Kidney (tissue), 14 donors: Measurements from ENCODE around the gene STN1. TPM values are rescaled to one million over a fixed set of nuclear protein-coding genes. Genes with fewer than 3 reads are reported as not detected.

ENCODE experiments used
- DNase-seq, 5 donors: peaks; one replicate each; pipeline ENCODE4 v3.0.0-alpha.2; 2013 to 2020
- FAIRE-seq: peaks from 2 replicates; lab custom pipeline; 2012; peaks lifted over from hg19 to GRCh38; lab: Jason Lieb, UNC
- H3K27ac ChIP-seq, 2 donors: one replicate each; pipeline ENCODE4 v1.7.0; 2013; ENCODE audit warnings: low read depth in 2 of 2, low read length in 2 of 2, inconsistent platforms in 1 of 2
- H3K27me3 ChIP-seq: one replicate; pipeline ENCODE4 v1.7.1; 2013; ENCODE audit warnings: low read length, inconsistent platforms; ENCODE audit not compliant: control insufficient read depth, insufficient read depth
- H3K36me3 ChIP-seq, 3 donors: one replicate each; pipeline versions ENCODE4 v1.7.0 to v1.7.1; 2013; ENCODE audit warnings: low read length in 3 of 3, control low read depth in 1 of 3, inconsistent platforms in 1 of 3; ENCODE audit not compliant: insufficient read depth in 3 of 3, control insufficient read depth in 2 of 3
- H3K4me1 ChIP-seq, 3 donors: one replicate each; pipeline versions ENCODE4 v1.7.0 to v1.7.1; 2013; ENCODE audit warnings: low read length in 3 of 3, inconsistent platforms in 1 of 3, low read depth in 1 of 3; ENCODE audit not compliant: control insufficient read depth in 2 of 3, insufficient read depth in 2 of 3
- H3K4me3 ChIP-seq, 3 donors: one replicate each; pipeline versions ENCODE4 v1.7.0 to v1.8.1; 2013; ENCODE audit warnings: low read length in 3 of 3, control low read depth in 1 of 3, inconsistent platforms in 1 of 3
- H3K9ac ChIP-seq, 3 donors: one replicate each; pipeline versions ENCODE4 v1.7.0 to v1.7.1; 2013; ENCODE audit warnings: low read length in 3 of 3, control low read depth in 1 of 3, inconsistent platforms in 1 of 3
- H3K9me3 ChIP-seq, 3 donors: one replicate each; pipeline versions ENCODE4 v1.7.0 to v1.7.1; 2013; ENCODE audit warnings: low read length in 3 of 3, control low read depth in 1 of 3, inconsistent platforms in 1 of 3; ENCODE audit not compliant: control insufficient read depth in 2 of 3, insufficient read depth in 1 of 3
- CTCF ChIP-seq: IDR thresholded peaks from 3 replicates; pipeline ENCODE4 v1.5.1; 2012; ENCODE audit warnings: mild to moderate bottlenecking, moderate library complexity, borderline replicate concordance; ENCODE audit not compliant: insufficient read depth; ENCODE audit errors: extremely low read depth
- intact Hi-C: fragments of 100-400 bp; cut with DNase I; formaldehyde crosslinking; loops from one replicate; pipeline ENCODE4 v1.11.1; 2022
- polyA plus RNA-seq: library from polyadenylated mRNA; stranded (reverse); fragments of 350-450 nt; fragmentation: Illumina TruSeq; extraction: RNeasy Lipid Tissue Mini Kit (QIAGEN cat#74804); gene quantifications from one replicate; pipeline ENCODE4 v1.2.3, GENCODE V29; 2014; ENCODE audit warnings: low read depth, low replicate concordance; ENCODE audit not compliant: insufficient read depth
- total RNA-seq: library from RNA; stranded (reverse); fragmentation: NEBNext Ultra II Directional; extraction: Animal tissue kit (Norgen Biotek cat#: 25700); gene quantifications from one replicate; pipeline ENCODE4 v1.2.1, GENCODE V29; 2021
- donor health status: control.
- donor health status: control.
- donor health status: control.
- donor health status: control.
- donor health status: control.
- donor health status: DM: yes; HTN: yes; CAD: no.
- donor health status: Normal renal cell carcinoma (clear cell type).

STN1 gene
- total and polyA plus RNA-seq, 2 donors from 2014 or later = 29.4 to 30.1 TPM

GRCh38 chr10:103947799-103948516 is 30.0 kb upstream of the STN1 start:
- Histone ChIP-seq H3K4me1 (no peaks in the 10 kb centered on the region), H3K9ac (no peak overlapping the region), H3K27ac (no peak overlapping the region), H3K9me3 (no peaks in the 10 kb centered on the region), H3K36me3 (no peaks in the 10 kb centered on the region), H3K27me3 (no peaks in the 10 kb centered on the region), H3K4me3 (no peak overlapping the region)
- DNase-seq = no peak
- intact Hi-C loops = no loop called here
- no peak for FAIRE-seq
- no peak for TF ChIP-seq CTCF

DNA sequence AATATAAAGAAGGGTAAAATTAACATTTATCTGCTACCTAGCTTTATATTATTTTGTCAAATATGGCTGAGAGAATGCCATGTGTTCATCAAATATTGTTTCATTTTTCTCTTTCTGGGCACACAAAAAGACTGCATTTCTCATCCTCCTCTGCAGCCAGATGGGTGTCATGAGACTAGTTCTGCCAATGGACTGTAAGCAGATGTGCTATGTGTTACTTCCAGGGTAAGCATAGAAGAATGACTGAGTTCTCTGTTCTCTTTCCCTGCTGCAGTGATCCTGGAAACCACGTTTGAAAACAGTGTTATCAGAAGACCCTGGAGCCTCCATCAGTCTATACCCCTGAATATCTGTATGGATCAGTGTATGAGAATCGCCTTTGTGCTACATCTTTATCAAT is 24.9 kb upstream of the STN1 start:
- no peaks in the 10 kb centered on the region for H3K36me3 ChIP-seq
- no peak overlapping the region for H3K4me3 ChIP-seq
- TF ChIP-seq CTCF = no peak
- no peak overlapping the region for H3K27ac ChIP-seq
- DNase-seq = no peak
- no peak for FAIRE-seq
- intact Hi-C loops = no loop called here
- H3K27me3 ChIP-seq = no peaks in the 10 kb centered on the region
- no peaks in the 10 kb centered on the region for H3K9me3 ChIP-seq
- no peaks in the 10 kb centered on the region for H3K4me1 ChIP-seq
- H3K9ac ChIP-seq = no peak overlapping the region

DNA sequence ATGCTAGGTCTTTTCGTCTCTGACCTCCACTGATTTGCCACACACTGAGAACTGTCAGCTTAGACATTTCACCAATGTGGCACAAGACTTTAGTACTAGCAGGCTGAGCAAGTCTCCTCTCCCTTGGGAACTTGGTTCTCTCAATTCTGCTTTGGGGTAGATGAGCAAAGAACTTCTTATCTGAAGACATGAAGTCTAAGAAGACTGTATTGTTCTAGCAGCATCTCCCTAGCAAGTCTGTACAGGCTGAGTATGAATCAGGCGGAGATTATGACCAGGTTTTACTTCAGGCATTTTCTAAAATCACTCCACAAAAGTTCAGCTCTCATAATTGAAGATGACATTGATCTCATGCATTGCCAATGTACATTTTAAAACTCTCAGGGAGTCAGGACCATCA is 23.8 kb upstream of the STN1 start:
- no peaks in the 10 kb centered on the region for H3K36me3 ChIP-seq
- H3K4me1 ChIP-seq = no peaks in the 10 kb centered on the region
- TF ChIP-seq CTCF = no peak
- H3K27ac ChIP-seq = no peak overlapping the region
- no peaks in the 10 kb centered on the region for H3K27me3 ChIP-seq
- H3K9me3 ChIP-seq = no peaks in the 10 kb centered on the region
- no peak for FAIRE-seq
- intact Hi-C loops = no loop called here
- no peak overlapping the region for H3K4me3 ChIP-seq
- no peak overlapping the region for H3K9ac ChIP-seq
- DNase-seq = no peak

DNA sequence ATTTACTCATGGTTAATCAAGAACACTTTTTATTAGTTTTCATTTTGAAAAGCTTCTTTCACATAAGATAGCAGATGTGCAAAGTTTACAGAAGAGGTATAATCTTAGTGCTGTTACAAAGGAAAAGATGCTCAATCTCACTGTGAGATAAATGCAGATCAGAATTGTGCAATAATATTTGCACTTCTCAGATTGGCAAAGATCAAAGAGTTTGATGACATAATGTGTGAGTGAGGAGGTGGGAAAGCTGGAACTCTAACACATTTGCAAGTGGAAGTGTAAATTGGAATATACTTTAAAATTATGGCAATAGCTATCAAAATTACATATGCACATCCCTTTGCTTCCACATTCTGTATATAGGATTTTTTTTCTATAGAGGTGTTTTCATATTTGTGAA is 21.5 kb upstream of the STN1 start:
- FAIRE-seq = no peak
- no peak overlapping the region for H3K27ac ChIP-seq
- no peaks in the 10 kb centered on the region for H3K4me1 ChIP-seq
- intact Hi-C loops = no loop called here
- H3K9ac ChIP-seq = no peak overlapping the region
- TF ChIP-seq CTCF = no peak
- no peak for DNase-seq
- H3K36me3 ChIP-seq = no peaks in the 10 kb centered on the region
- H3K9me3 ChIP-seq = no peaks in the 10 kb centered on the region
- H3K4me3 ChIP-seq = no peak overlapping the region
- H3K27me3 ChIP-seq = no peaks in the 10 kb centered on the region
